Osteoblast (primary cell): ENCODE measurements around the gene SH2B3. TPM values are rescaled to one million over a fixed set of nuclear protein-coding genes. Genes with fewer than 3 reads are reported as not detected.
A peak's percentile ranks its signal among the peaks of the same experiment; 100 is the strongest.
"Not testable (repeated sequence)": the region's sequence is repeated elsewhere in the genome, so short reads cannot be mapped to it uniquely, and the experiment has no call there.

Experiments used
- DNase-seq: peaks from one replicate; pipeline ENCODE4 v3.0.0; 2011; ENCODE audit warnings: low spot score, mixed read lengths; ENCODE audit not compliant: insufficient read length; ENCODE audit errors: missing footprints
- H2AFZ ChIP-seq: 2 replicates; pipeline ENCODE4 v1.6.0; 2011; ENCODE audit warnings: mild to moderate bottlenecking, low read length
- H3K27ac ChIP-seq: 2 replicates; pipeline ENCODE4 v1.5.1; 2011; ENCODE audit warnings: mild to moderate bottlenecking, low read depth, low read length, moderate library complexity
- H3K27me3 ChIP-seq: 2 replicates; pipeline ENCODE4 v1.6.0; 2012; ENCODE audit warnings: mild to moderate bottlenecking, control low read depth, inconsistent platforms, low read length, moderate library complexity; ENCODE audit not compliant: insufficient read depth
- H3K36me3 ChIP-seq: 2 replicates; pipeline ENCODE4 v1.5.1; 2011; ENCODE audit warnings: mild to moderate bottlenecking, low read length, control low read depth, moderate library complexity; ENCODE audit not compliant: insufficient read depth
- H3K4me1 ChIP-seq: 2 replicates; pipeline ENCODE4 v1.5.1; 2011; ENCODE audit warnings: mild to moderate bottlenecking, low read length, control low read depth, moderate library complexity; ENCODE audit not compliant: insufficient read depth
- H3K4me2 ChIP-seq: 2 replicates; pipeline ENCODE4 v1.6.0; 2011; ENCODE audit warnings: mild to moderate bottlenecking, low read length; ENCODE audit not compliant: insufficient read depth
- H3K4me3 ChIP-seq: fragments of 200-600 bp; sonication (generic); 3 replicates; pipeline ENCODE4 v1.5.1; 2012; ENCODE audit warnings: mild to moderate bottlenecking, low read length, inconsistent platforms; ENCODE audit not compliant: insufficient read depth
- H3K79me2 ChIP-seq: 2 replicates; pipeline ENCODE4 v1.6.0; 2012; ENCODE audit warnings: mild to moderate bottlenecking, low read length, control low read depth, inconsistent platforms; ENCODE audit not compliant: insufficient read depth
- H3K9me3 ChIP-seq: 2 replicates; pipeline ENCODE4 v1.5.1; 2011; ENCODE audit warnings: low read depth, low read length, control low read depth
- H4K20me1 ChIP-seq: 2 replicates; pipeline ENCODE4 v1.6.0; 2012; ENCODE audit warnings: mild to moderate bottlenecking, low read length, control low read depth; ENCODE audit not compliant: insufficient read depth
- CTCF ChIP-seq: IDR thresholded peaks from 2 replicates; pipeline ENCODE4 v1.5.1; 2011; ENCODE audit warnings: mild to moderate bottlenecking, low read depth, low read length, moderate library complexity; ENCODE audit errors: extremely low read depth
- total RNA-seq: library from RNA; depleted of rRNA; stranded (reverse); fragments of >200 nt; gene quantifications from 2 replicates; pipeline ENCODE4 v1.2.3, GENCODE V29; 2012

Gene SH2B3
- total RNA-seq, 1 donor: 51.4 TPM

DNA sequence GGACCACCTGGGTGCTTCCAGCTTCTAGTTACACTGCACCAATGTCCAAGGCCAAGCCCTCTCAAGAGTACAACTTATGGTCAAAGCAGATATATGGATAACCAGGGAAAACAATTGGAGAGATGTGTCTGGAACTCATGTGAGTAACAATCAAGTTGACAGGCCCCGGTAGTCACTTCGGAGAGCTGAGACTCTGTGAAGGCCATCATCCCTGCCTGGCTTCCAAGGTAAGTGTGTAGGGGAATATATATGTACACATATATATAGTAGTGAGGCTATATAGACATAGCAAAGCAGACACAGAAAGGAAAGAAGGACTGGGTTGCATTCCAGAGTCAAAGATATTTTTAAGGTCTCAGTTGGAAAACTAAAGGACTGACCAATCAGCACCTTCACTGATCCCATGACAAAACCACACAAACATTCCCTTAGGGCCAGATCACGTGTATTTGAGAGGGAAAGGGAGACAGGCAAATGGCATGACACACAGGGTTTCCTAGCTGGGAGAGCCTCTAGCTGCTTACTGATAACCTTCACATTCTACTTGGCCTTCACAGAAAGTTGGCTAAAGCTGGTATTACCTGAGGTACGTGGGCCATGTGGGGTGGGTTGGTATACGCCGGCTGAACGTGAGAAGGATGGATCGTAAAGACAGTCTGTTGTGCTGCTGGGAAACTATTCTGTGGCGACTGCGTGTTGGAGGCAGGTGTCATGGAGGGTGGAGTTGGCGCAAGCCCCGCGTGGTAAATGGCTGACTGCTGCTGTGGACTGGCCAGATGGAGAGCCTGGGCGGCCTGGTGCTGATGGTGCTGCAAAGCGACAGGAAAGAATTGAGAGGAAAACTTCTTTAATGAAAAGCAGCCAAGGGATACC lies 50.0 kb downstream of the SH2B3 start:
- peak; percentile 93 for DNase-seq
- Histone ChIP-seq H3K27ac (peak overlapping the region; percentile 67), H4K20me1 (peaks cover 20% of the 10 kb centered on the region), H3K79me2 (peaks cover 31% of the 10 kb centered on the region), H3K27me3 (no peaks in the 10 kb centered on the region), H3K4me3 (no peak overlapping the region), H3K4me1 (peaks cover 15% of the 10 kb centered on the region), H3K36me3 (peaks cover 83% of the 10 kb centered on the region), H3K4me2 (peak overlapping the region; percentile 12), H3K9me3 (no peaks in the 10 kb centered on the region), H2AFZ (no peak overlapping the region)
- TF ChIP-seq CTCF: no peak

DNA sequence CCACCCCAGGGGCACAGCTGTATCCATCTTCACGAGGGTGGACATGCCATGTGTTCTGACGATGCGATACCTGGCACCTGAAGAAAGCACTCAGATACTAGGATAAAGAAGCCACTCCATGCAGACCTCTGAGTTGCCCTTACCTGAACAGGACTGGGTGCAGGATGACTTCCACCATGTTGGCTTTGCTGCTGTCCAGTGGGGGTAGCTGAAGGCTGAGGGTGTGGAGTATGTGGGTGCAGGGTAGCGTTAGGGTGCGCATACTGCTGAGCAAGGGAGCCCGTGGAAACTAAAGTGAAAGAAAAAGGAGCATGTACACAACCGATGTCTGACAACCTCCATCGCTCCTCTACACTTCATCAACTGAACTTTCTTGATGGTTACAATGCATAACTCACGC lies 51.3 kb downstream of the SH2B3 start:
- peaks cover 15% of the 10 kb centered on the region for H4K20me1 ChIP-seq
- peaks cover 33% of the 10 kb centered on the region for H3K79me2 ChIP-seq
- no peak for TF ChIP-seq CTCF
- DNase-seq: peak; percentile 34
- H3K27me3 ChIP-seq: no peaks in the 10 kb centered on the region
- H2AFZ ChIP-seq: no peak overlapping the region
- H3K4me2 ChIP-seq: no peak overlapping the region
- no peaks in the 10 kb centered on the region for H3K9me3 ChIP-seq
- H3K27ac ChIP-seq: peak overlapping the region; percentile 15
- no peak overlapping the region for H3K4me3 ChIP-seq
- H3K4me1 ChIP-seq: peaks cover 18% of the 10 kb centered on the region
- peaks cover 73% of the 10 kb centered on the region for H3K36me3 ChIP-seq

GRCh38 chr12:111457577-111457976 lies 51.9 kb downstream of the SH2B3 start:
- Histone ChIP-seq H4K20me1 (peaks cover 15% of the 10 kb centered on the region), H2AFZ (no peak overlapping the region), H3K9me3 (no peaks in the 10 kb centered on the region), H3K27ac (no peak overlapping the region), H3K4me2 (no peak overlapping the region), H3K27me3 (no peaks in the 10 kb centered on the region), H3K4me3 (no peak overlapping the region), H3K4me1 (peaks cover 22% of the 10 kb centered on the region), H3K36me3 (peaks cover 68% of the 10 kb centered on the region), H3K79me2 (peaks cover 35% of the 10 kb centered on the region)
- TF ChIP-seq CTCF: no peak
- DNase-seq: peak; percentile 18

- Histone ChIP-seq H3K4me2 (no peak overlapping the region), H3K4me3 (no peak overlapping the region), H3K4me1 (peaks cover 25% of the 10 kb centered on the region), H3K27ac (peak overlapping the region; percentile 2), H3K27me3 (no peaks in the 10 kb centered on the region), H3K9me3 (no peaks in the 10 kb centered on the region), H3K79me2 (peaks cover 39% of the 10 kb centered on the region), H4K20me1 (peaks cover 15% of the 10 kb centered on the region), H2AFZ (no peak overlapping the region), H3K36me3 (peaks cover 59% of the 10 kb centered on the region)
- no peak for TF ChIP-seq CTCF
- DNase-seq: peak; percentile 9
Measured at GRCh38 chr12:111458546-111459172, 52.9 kb downstream of the SH2B3 start.

DNA sequence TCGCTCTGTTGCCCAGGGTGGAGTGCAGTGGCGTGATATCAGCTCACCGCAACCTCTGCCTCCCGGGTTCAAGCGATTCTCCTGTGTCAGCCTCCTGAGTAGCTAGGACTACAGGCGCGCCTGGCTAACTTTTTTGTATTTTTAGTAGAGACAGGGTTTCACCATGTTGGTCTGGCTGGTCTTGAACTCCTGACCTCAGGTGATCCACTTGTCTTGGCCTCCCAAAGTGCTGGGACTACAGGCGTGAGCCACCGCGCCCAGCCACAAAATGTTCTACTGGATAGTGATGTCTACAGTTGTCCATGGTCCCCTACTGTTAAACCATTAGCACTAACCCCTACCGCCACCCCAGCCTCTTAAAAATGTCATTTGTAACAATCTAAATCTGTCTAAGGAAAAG lies 54.4 kb downstream of the SH2B3 start:
- Histone ChIP-seq H3K79me2 (peaks cover 43% of the 10 kb centered on the region), H4K20me1 (peaks cover 14% of the 10 kb centered on the region), H3K36me3 (peaks cover 44% of the 10 kb centered on the region), H3K4me1 (peaks cover 25% of the 10 kb centered on the region)
- not testable (repeated sequence) for H2AFZ ChIP-seq, H3K4me3 ChIP-seq, H3K4me2 ChIP-seq, H3K27me3 ChIP-seq, H3K27ac ChIP-seq, DNase-seq, H3K9me3 ChIP-seq
